SH-SY5Y (cell line): Measurements from ENCODE around the gene ATP2B2.

Experiments
- GATA2 ChIP-seq: IDR thresholded peaks from 2 replicates; pipeline ENCODE4 v1.6.1; 2011; ENCODE audit warnings: mild to moderate bottlenecking, low read depth, low read length
- GATA3 ChIP-seq: IDR thresholded peaks from 2 replicates; pipeline ENCODE4 v1.6.1; 2011; ENCODE audit warnings: low read depth, mild to moderate bottlenecking, low read length, moderate library complexity

DNA sequence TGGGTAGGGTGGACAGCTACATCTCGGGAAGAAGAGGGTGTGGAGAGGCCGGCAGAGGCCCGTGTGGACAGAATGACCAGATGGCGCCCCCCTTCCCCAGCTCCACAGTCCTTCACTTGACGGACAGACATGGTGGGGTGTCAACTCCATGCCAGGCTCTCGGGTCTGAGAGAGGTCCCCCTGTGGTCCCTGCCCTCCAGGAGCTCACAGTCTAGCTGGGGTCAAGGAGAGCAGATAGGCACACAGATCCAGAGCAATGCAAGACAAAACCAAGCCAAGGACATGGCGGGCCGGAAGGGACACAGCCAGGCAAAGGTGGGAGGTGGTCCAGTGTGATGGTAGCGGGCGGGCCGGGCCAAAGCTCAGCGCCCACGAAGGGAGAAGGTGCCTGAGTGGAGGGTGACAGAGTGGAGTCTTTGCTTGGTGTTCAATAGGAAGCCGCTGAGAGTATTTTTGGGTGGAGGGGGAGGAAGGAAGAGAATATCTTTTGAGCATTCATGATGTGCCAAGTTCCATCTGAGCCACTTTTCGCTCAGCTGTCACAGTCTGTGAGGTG lies 112.4 kb downstream of the ATP2B2 start:
- no peak for TF ChIP-seq GATA2
- no peak for TF ChIP-seq GATA3
